T-cell (primary cell): ENCODE data around the gene KCNMA1. TPM values are rescaled to one million over a fixed set of nuclear protein-coding genes. Genes with fewer than 3 reads are reported as not detected.
"Not testable (repeated sequence)": the region's sequence is repeated elsewhere in the genome, so short reads cannot be mapped to it uniquely, and the experiment has no call there.

Experiments
- ATAC-seq, 4 experiments: fragments of 200-7000 bp in 3 of 4; fragments of 150-1000 bp in 1 of 4; cut with Tn5 transposase; replicated peaks in 1 of 4; 1 replicate in 3 of 4; 2 replicates in 1 of 4; pipeline ENCODE4 v1.10.0; 2021; ENCODE audit warnings: moderate library complexity in 3 of 4, mild to moderate bottlenecking in 2 of 4, moderate number of reproducible peaks in 1 of 4
- CTCF ChIA-PET, 2 donors: fragments of 300-600 bp; sonication (Branson Sonifier 250); formaldehyde crosslinking; loops; one replicate each; lab custom pipeline; 2022; ENCODE audit warnings: antibody characterized with exemption in 2 of 2; lab: Charles Lee
- POLR2A ChIA-PET, 2 donors: fragments of 300-600 bp; sonication (Branson Sonifier 250); formaldehyde crosslinking; loops; one replicate each; lab custom pipeline; 2022; ENCODE audit warnings: antibody characterized with exemption in 2 of 2; lab: Charles Lee
- DNase-seq, 35 experiments: peaks; one replicate each; pipeline versions ENCODE4 v3.0.0 to v3.0.0-alpha.2; 2013 to 2023
- H3K27ac ChIP-seq: one replicate; pipeline ENCODE4 v1.5.1; 2013; ENCODE audit warnings: low read length
- H3K27me3 ChIP-seq, 2 experiments: replicated peaks in 1 of 2; 1 replicate in 1 of 2; 2 replicates in 1 of 2; pipeline versions ENCODE4 v1.6.1 to v1.7.0; 2013; ENCODE audit warnings: low read length in 1 of 2, mixed read lengths in 1 of 2; ENCODE audit not compliant: control insufficient read depth in 2 of 2, insufficient read depth in 2 of 2; ENCODE audit errors: extremely low read depth in 1 of 2
- H3K36me3 ChIP-seq, 2 donors: 1 replicate in 1 of 2; 2 replicates in 1 of 2; pipeline versions ENCODE4 v1.6.1 to v1.7.0; 2013; ENCODE audit warnings: low read length in 1 of 2; ENCODE audit not compliant: control insufficient read depth in 2 of 2, insufficient read depth in 1 of 2; ENCODE audit errors: extremely low read depth in 1 of 2
- H3K4me1 ChIP-seq, 2 experiments: 1 replicate in 1 of 2; 2 replicates in 1 of 2; pipeline versions ENCODE4 v1.6.1 to v1.7.0; 2013; ENCODE audit warnings: low read length in 2 of 2, mixed read lengths in 1 of 2; ENCODE audit not compliant: insufficient read depth in 2 of 2, control insufficient read depth in 1 of 2; ENCODE audit errors: extremely low read depth in 1 of 2
- H3K4me3 ChIP-seq, 2 donors: 1 replicate in 1 of 2; 2 replicates in 1 of 2; pipeline versions ENCODE4 v1.5.1 to v1.7.0; 2013; ENCODE audit warnings: mild to moderate bottlenecking in 2 of 2, low read length in 1 of 2, moderate library complexity in 1 of 2; ENCODE audit not compliant: control insufficient read depth in 1 of 2; ENCODE audit errors: extremely low read depth in 1 of 2
- H3K9me3 ChIP-seq: 2 replicates; pipeline ENCODE4 v1.7.0; 2013
- H3K27ac Mint-ChIP-seq, 2 donors: one replicate each; pipeline ENCODE4 v1.8.0; 2020 to 2021; ENCODE audit warnings: mild to moderate bottlenecking in 2 of 2, mixed read lengths in 2 of 2
- H3K27me3 Mint-ChIP-seq, 2 donors: one replicate each; pipeline ENCODE4 v1.8.0; 2021 to 2022; ENCODE audit warnings: mixed read lengths in 2 of 2
- H3K36me3 Mint-ChIP-seq: one replicate; pipeline ENCODE4 v1.8.0; 2021; ENCODE audit warnings: mixed read lengths
- H3K4me1 Mint-ChIP-seq, 3 donors: one replicate each; pipeline ENCODE4 v1.8.0; 2020 to 2022; ENCODE audit warnings: mixed read lengths in 3 of 3, mild to moderate bottlenecking in 1 of 3
- H3K4me3 Mint-ChIP-seq, 3 donors: one replicate each; pipeline ENCODE4 v1.8.0; 2020 to 2022; ENCODE audit warnings: mild to moderate bottlenecking in 3 of 3, mixed read lengths in 3 of 3, moderate library complexity in 3 of 3
- H3K9me3 Mint-ChIP-seq, 3 donors: one replicate each; pipeline ENCODE4 v1.8.0; 2020 to 2022; ENCODE audit warnings: mixed read lengths in 3 of 3
- WGBS: methylation state at CpG from one replicate; pipeline ENCODE4 v1.1.5; 2013; ENCODE audit warnings: missing lambda C conversion rate; ENCODE audit not compliant: insufficient coverage; 5-methylcytosine and 5-hydroxymethylcytosine counted together
- total RNA-seq, 35 experiments: library from RNA in 6 of 35; stranded (reverse) in 6 of 35; fragments of 120-200 nt in 1 of 35; gene quantifications; one replicate each; pipeline versions ENCODE4 v1.2.1 to v1.2.4 and lab custom pipeline; 2013 to 2026

Gene KCNMA1
- total RNA-seq, 5 donors from 2014 or later (not counting 1 experiment from before 2014, with no cell fraction given): 0.14 to 1.6 (median 0.60) TPM

DNA sequence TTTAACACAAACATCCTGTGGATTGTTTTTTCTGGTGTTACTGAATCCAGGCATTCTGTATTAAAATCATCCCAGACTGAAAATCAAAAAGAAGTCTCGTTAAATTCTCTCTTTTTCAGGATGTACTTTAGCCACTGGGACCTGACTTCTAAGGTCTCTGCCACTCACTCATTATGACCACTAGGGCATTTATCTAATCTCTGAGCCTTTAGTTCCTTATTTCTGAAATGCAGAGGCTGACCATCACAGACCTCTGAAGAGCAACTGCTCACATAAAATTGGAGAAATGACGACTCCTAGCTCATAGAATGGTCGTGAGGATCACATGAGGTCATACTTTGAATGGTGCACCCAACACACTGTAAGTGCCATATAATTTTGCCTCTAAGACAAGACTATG lies 63.2 kb downstream of the KCNMA1 start:
- DNase-seq (no peak), ATAC-seq (no peak)
- Histone ChIP-seq H3K36me3 (no peaks in the 10 kb centered on the region), H3K27me3 (peaks cover 0 to 2% of the 10 kb centered on the region in 2 experiments), H3K4me1 (no peaks in the 10 kb centered on the region), H3K9me3 (no peaks in the 10 kb centered on the region), H3K4me3 (no peak overlapping the region), H3K27ac (no peak overlapping the region)
- Mint-ChIP-seq H3K36me3 (no peaks in the 10 kb centered on the region), H3K4me3 (no peak overlapping the region), H3K9me3 (no peaks in the 10 kb centered on the region), H3K27ac (no peak overlapping the region), H3K4me1 (no peaks in the 10 kb centered on the region), H3K27me3 (peaks cover 0 to 5% of the 10 kb centered on the region in 2 donors)
- ChIA-PET POLR2A (no interaction called here), CTCF (no interaction called here)
- 55% methylated on average over 3 of the region's 3 CpGs for WGBS

DNA sequence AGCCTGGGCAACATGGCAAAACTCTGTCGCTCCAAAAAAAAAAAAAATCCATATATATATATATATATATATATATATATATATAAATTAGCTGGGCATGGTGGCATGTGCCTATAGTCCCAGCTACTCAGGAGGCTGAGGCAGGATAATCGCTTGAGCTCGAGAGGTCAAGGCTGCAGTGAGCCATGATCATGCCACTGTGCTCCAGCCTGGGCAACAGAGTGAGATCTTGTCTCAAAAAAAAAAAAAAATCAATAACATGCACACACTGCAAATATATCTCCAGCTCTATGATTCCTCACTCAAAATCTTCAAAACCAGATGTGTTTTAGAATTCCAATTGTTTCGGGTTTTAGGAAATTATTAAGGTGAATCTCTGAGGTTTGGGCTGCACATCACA lies 65.1 kb downstream of the KCNMA1 start:
- H3K27ac Mint-ChIP-seq, H3K4me3 Mint-ChIP-seq, H3K27me3 Mint-ChIP-seq, H3K27me3 ChIP-seq, H3K9me3 ChIP-seq, CTCF ChIA-PET, DNase-seq, H3K36me3 Mint-ChIP-seq, H3K4me1 ChIP-seq, H3K4me3 ChIP-seq, H3K36me3 ChIP-seq, ATAC-seq, H3K27ac ChIP-seq, H3K4me1 Mint-ChIP-seq, H3K9me3 Mint-ChIP-seq, POLR2A ChIA-PET: not testable (repeated sequence)
- 60% methylated on average over 1 of the region's 4 CpGs for WGBS

DNA sequence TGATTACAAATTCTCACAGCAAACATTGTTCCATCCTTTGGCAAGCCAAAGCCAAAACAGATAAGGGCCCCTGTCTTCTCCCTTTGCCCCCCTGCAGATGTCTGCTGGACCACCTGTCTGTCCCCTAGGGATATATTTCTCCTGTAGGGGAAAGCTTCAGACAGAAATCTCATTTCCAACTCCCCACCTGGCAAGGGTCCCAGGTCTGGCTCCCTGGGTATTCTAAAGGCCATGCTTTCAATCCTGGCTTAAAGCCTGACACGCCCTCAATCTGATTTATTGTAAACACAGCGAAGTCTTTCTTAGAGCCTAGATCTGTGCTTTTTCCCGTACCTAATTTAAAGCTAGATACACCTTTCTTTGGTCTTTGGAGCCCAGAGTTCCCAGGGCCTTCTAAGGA lies 66.1 kb downstream of the KCNMA1 start:
- ChIA-PET CTCF (interaction anchor here in 1 of 2 donors (0.8 kb wide), 1 partner anchor 67 kb away, joined by 3 read pairs; no protein-coding TSS in a partner anchor), POLR2A (no interaction called here)
- DNase-seq (no peak), ATAC-seq (no peak)
- Mint-ChIP-seq H3K4me1 (no peaks in the 10 kb centered on the region), H3K27me3 (peaks cover 2 to 5% of the 10 kb centered on the region in 2 donors), H3K36me3 (no peaks in the 10 kb centered on the region), H3K9me3 (no peaks in the 10 kb centered on the region), H3K27ac (no peak overlapping the region), H3K4me3 (no peak overlapping the region)
- 86% methylated on average over 2 of the region's 3 CpGs for WGBS
- H3K27ac ChIP-seq: no peak overlapping the region
- no peaks in the 10 kb centered on the region for H3K4me1 ChIP-seq
- H3K27me3 ChIP-seq: peaks cover 0 to 5% of the 10 kb centered on the region in 2 experiments
- H3K9me3 ChIP-seq: no peaks in the 10 kb centered on the region
- no peak overlapping the region for H3K4me3 ChIP-seq
- H3K36me3 ChIP-seq: no peaks in the 10 kb centered on the region

DNA sequence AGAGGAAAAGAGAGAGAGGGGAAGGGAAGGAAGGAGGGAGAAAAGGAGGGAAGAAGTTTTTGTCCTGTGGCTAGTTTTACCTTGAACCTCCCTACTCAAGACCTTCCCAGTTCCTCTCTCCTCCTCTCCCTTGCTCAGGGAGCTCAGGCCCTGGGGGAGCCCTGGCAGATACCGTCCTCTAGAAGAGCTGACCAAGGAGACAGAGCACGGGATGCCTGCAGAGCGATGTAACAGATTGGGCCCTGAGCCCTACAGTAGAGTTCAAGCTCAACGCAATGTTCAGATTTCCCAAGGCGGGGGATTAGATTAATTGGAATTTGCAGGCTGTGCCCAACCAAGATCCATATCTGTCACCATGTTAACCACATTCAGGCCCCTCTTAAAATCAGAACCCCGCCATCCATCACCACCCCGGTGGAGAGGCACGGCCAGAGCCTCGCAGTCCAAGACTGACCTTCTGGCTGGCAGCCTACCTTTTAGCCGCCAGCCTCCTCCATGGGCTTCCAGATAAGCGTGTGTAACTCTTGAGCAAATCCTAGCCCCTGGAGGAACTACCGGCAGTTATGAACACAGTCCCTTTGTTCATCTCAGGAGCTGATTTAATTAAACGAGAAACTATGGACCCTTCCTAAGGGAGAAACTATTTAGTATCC lies 70.6 kb downstream of the KCNMA1 start:
- Histone ChIP-seq H3K4me1 (no peaks in the 10 kb centered on the region), H3K36me3 (no peaks in the 10 kb centered on the region), H3K27ac (no peak overlapping the region), H3K27me3 (peaks cover 4 to 18% of the 10 kb centered on the region in 2 experiments), H3K4me3 (no peak overlapping the region), H3K9me3 (no peaks in the 10 kb centered on the region)
- H3K27me3 Mint-ChIP-seq: peaks cover 16 to 20% of the 10 kb centered on the region in 2 donors
- no peaks in the 10 kb centered on the region for H3K36me3 Mint-ChIP-seq
- H3K4me3 Mint-ChIP-seq: no peak overlapping the region
- 95% methylated on average over 9 of the region's 13 CpGs for WGBS
- CTCF ChIA-PET: no interaction called here
- POLR2A ChIA-PET: interaction anchor here in 1 of 2 donors (0.5 kb wide), 1 partner anchor 726 kb away, joined by 3 read pairs; no protein-coding TSS in a partner anchor
- DNase-seq (no peak), ATAC-seq (no peak)
- H3K27ac Mint-ChIP-seq: no peak overlapping the region
- H3K4me1 Mint-ChIP-seq: no peaks in the 10 kb centered on the region
- no peaks in the 10 kb centered on the region for H3K9me3 Mint-ChIP-seq

DNA sequence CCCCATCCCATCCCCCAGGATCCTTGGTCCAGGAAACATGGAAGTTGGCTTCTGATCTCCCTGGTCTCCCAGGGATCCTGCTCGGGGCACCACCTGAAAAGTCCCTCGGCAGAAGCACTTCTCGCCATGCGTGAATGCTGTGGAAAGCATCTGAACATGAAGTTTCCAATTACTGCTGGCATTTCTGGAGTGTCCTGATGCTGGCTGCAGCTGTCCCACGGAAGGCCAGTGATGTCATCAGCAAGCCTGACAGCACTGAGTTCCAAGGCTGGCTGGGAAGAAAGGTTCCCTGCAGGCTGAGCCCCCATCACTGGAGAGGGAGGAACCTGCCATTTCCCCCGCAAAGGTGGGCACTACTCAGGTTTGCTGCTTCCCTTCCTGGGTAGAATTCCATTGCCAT lies 71.4 kb downstream of the KCNMA1 start:
- no peaks in the 10 kb centered on the region for H3K36me3 Mint-ChIP-seq
- H3K4me1 ChIP-seq: no peaks in the 10 kb centered on the region
- H3K9me3 Mint-ChIP-seq: no peaks in the 10 kb centered on the region
- H3K9me3 ChIP-seq: no peaks in the 10 kb centered on the region
- CTCF ChIA-PET: no interaction called here
- no peak overlapping the region for H3K27ac ChIP-seq
- ATAC-seq (no peak), DNase-seq (no peak)
- peaks cover 16 to 20% of the 10 kb centered on the region in 2 donors for H3K27me3 Mint-ChIP-seq
- H3K4me3 ChIP-seq: no peak overlapping the region
- WGBS: 67% methylated on average over 6 of the region's 6 CpGs
- H3K4me3 Mint-ChIP-seq: no peak overlapping the region
- no peak overlapping the region for H3K27ac Mint-ChIP-seq
- POLR2A ChIA-PET: no interaction called here
- H3K27me3 ChIP-seq: peaks cover 4 to 20% of the 10 kb centered on the region in 2 experiments
- no peaks in the 10 kb centered on the region for H3K4me1 Mint-ChIP-seq
- H3K36me3 ChIP-seq: no peaks in the 10 kb centered on the region

DNA sequence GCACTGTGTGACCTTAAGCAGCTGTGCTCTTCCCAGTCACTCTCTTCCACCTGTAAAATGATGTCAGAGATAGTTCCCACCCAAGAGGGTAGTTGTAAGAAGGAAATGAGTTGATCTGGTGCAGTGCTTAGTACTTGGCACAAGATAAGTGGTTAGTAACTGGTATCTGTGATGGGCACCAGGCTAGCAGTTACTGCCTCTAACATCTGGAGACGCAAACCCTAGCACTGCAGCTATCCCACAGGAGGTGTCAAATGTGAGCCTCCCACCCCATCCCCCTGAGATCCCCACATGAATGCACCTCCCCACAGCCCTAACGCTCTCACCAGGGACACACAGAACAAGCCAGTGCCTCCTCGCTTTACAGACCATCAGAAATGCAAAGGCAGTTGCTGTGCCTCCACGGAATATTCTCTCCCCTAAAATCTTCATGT lies 72.0 kb downstream of the KCNMA1 start:
- 83% methylated on average over 2 of the region's 4 CpGs for WGBS
- DNase-seq (no peak), ATAC-seq (no peak)
- no peaks in the 10 kb centered on the region for H3K9me3 Mint-ChIP-seq
- H3K9me3 ChIP-seq: no peaks in the 10 kb centered on the region
- no peaks in the 10 kb centered on the region for H3K36me3 Mint-ChIP-seq
- H3K4me3 ChIP-seq: no peak overlapping the region
- H3K4me3 Mint-ChIP-seq: no peak overlapping the region
- ChIA-PET CTCF (no interaction called here), POLR2A (no interaction called here)
- no peak overlapping the region for H3K27ac ChIP-seq
- H3K27me3 Mint-ChIP-seq: peaks cover 16 to 20% of the 10 kb centered on the region in 2 donors
- H3K4me1 Mint-ChIP-seq: no peaks in the 10 kb centered on the region
- no peak overlapping the region for H3K27ac Mint-ChIP-seq
- no peaks in the 10 kb centered on the region for H3K36me3 ChIP-seq
- H3K4me1 ChIP-seq: no peaks in the 10 kb centered on the region
- peaks cover 4 to 20% of the 10 kb centered on the region in 2 experiments for H3K27me3 ChIP-seq
